K562 (cell line): ENCODE data around the gene XRCC5.

Experiments used
- EZH2 ChIP-seq: IDR thresholded peaks from 2 replicates; pipeline ENCODE4 v1.6.1; 2012; ENCODE audit warnings: low read depth, mild to moderate bottlenecking, inconsistent platforms, low read length, borderline replicate concordance
- ZNF551 ChIP-seq: fragments of 250-450 bp; sonication (Bioruptor Pico); IDR thresholded peaks from 2 replicates; pipeline ENCODE4 v1.5.0; 2021; ENCODE audit warnings: mild to moderate bottlenecking, moderate library complexity
- ZNF644 ChIP-seq: fragments of 200-800 bp; sonication (Bioruptor generic); IDR thresholded peaks from 2 replicates; pipeline ENCODE4 v1.6.1; 2016; ENCODE audit warnings: low read depth, missing genetic modification characterization, missing compliant biosample characterization
- TF ChIP-seq, protein P1 (sequence below): fragments of 250-450 bp; sonication (Bioruptor Pico); IDR thresholded peaks from 2 replicates; pipeline ENCODE4 v1.5.0; 2020; ENCODE audit warnings: mild to moderate bottlenecking, borderline replicate concordance
- TF ChIP-seq, protein P2 (sequence below): fragments of 450-650 bp; IDR thresholded peaks from 2 replicates; pipeline ENCODE4 v1.6.1; 2016; ENCODE audit warnings: borderline replicate concordance
- TF ChIP-seq, protein P3 (sequence below), 2 experiments: IDR thresholded peaks; 2 replicates each; pipeline ENCODE4 v1.6.1; 2011; ENCODE audit warnings: borderline replicate concordance in 1 of 2, control low read depth in 1 of 2, low read depth in 1 of 2, low read length in 1 of 2, mild to moderate bottlenecking in 1 of 2, mixed read lengths in 1 of 2, moderate library complexity in 1 of 2; ENCODE audit not compliant: insufficient read depth in 1 of 2, insufficient read length in 1 of 2, poor library complexity in 1 of 2, severe bottlenecking in 1 of 2; ENCODE audit errors: extremely low read depth in 1 of 2
- TF ChIP-seq, protein P4 (sequence below): sonication (generic); formaldehyde crosslinking; IDR thresholded peaks from 2 replicates; pipeline ENCODE4 v1.8.0; 2022; ENCODE audit warnings: missing genetic modification reagents, mild to moderate bottlenecking, borderline replicate concordance
- TF ChIP-seq, protein P5 (sequence below): fragments of 250-450 bp; sonication (Bioruptor Pico); IDR thresholded peaks from 2 replicates; pipeline ENCODE4 v1.5.1; 2021; ENCODE audit warnings: mild to moderate bottlenecking

DNA sequence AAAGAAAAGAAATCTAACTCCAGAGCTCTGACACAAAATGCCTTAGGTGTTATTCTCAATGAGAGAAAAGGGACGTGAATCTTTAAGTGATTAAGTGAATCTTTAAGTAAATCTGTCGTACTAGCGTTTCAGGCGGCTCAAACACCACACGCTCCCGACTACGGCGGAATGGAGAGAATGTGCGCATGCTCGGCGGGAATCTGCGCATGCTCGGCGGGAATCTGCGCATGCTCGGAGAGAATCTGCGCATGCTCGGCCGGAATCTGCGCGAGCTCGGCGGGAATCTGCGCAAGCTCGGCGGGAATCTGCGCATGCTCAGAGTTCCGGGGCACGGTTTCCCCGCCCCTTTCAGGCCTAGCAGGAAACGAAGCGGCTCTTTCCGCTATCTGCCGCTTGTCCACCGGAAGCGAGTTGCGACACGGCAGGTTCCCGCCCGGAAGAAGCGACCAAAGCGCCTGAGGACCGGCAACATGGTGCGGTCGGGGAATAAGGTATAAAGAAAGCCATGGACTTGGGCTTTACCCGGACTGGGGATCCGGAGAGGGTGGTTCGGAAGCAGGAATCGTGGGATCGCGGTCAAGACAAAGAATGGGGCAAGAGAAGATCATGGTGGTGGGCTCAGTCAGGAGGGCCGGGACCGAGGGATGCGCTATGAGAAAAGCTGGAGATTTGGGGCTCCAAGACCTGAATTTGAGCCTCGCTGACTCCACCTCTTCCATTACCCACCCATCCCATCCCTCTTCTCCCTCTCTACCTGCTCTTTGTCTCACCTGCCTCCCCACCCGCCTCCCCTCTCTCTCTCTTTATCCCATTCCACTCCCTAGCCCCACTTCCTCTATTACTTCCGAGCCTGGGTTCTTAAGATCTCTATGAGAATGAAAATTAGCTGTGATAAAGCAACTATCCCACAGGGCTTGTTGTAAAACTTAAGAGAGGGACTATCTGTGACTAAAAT is at the start of gene XRCC5:
- TF ChIP-seq, protein P1, sequence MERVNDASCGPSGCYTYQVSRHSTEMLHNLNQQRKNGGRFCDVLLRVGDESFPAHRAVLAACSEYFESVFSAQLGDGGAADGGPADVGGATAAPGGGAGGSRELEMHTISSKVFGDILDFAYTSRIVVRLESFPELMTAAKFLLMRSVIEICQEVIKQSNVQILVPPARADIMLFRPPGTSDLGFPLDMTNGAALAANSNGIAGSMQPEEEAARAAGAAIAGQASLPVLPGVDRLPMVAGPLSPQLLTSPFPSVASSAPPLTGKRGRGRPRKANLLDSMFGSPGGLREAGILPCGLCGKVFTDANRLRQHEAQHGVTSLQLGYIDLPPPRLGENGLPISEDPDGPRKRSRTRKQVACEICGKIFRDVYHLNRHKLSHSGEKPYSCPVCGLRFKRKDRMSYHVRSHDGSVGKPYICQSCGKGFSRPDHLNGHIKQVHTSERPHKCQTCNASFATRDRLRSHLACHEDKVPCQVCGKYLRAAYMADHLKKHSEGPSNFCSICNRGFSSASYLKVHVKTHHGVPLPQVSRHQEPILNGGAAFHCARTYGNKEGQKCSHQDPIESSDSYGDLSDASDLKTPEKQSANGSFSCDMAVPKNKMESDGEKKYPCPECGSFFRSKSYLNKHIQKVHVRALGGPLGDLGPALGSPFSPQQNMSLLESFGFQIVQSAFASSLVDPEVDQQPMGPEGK: no peak
- no peak for TF ChIP-seq ZNF644 (tag)
- TF ChIP-seq, protein P2, sequence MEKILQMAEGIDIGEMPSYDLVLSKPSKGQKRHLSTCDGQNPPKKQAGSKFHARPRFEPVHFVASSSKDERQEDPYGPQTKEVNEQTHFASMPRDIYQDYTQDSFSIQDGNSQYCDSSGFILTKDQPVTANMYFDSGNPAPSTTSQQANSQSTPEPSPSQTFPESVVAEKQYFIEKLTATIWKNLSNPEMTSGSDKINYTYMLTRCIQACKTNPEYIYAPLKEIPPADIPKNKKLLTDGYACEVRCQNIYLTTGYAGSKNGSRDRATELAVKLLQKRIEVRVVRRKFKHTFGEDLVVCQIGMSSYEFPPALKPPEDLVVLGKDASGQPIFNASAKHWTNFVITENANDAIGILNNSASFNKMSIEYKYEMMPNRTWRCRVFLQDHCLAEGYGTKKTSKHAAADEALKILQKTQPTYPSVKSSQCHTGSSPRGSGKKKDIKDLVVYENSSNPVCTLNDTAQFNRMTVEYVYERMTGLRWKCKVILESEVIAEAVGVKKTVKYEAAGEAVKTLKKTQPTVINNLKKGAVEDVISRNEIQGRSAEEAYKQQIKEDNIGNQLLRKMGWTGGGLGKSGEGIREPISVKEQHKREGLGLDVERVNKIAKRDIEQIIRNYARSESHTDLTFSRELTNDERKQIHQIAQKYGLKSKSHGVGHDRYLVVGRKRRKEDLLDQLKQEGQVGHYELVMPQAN: peak; percentile 79
- TF ChIP-seq, protein P3, sequence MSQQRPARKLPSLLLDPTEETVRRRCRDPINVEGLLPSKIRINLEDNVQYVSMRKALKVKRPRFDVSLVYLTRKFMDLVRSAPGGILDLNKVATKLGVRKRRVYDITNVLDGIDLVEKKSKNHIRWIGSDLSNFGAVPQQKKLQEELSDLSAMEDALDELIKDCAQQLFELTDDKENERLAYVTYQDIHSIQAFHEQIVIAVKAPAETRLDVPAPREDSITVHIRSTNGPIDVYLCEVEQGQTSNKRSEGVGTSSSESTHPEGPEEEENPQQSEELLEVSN (IDR thresholded peaks at IDR 0.05; ENCODE audit: borderline replicate concordance in 1 of 2, extremely low read depth in 1 of 2, insufficient read depth in 1 of 2, insufficient read length in 1 of 2, low read depth in 1 of 2, low read length in 1 of 2, poor library complexity in 1 of 2, severe bottlenecking in 1 of 2): peak; percentile 87 to 97
- TF ChIP-seq, protein P4, sequence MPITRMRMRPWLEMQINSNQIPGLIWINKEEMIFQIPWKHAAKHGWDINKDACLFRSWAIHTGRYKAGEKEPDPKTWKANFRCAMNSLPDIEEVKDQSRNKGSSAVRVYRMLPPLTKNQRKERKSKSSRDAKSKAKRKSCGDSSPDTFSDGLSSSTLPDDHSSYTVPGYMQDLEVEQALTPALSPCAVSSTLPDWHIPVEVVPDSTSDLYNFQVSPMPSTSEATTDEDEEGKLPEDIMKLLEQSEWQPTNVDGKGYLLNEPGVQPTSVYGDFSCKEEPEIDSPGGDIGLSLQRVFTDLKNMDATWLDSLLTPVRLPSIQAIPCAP (CRISPR knock-in tag): no peak
- TF ChIP-seq EZH2: no peak
- TF ChIP-seq, protein P5, sequence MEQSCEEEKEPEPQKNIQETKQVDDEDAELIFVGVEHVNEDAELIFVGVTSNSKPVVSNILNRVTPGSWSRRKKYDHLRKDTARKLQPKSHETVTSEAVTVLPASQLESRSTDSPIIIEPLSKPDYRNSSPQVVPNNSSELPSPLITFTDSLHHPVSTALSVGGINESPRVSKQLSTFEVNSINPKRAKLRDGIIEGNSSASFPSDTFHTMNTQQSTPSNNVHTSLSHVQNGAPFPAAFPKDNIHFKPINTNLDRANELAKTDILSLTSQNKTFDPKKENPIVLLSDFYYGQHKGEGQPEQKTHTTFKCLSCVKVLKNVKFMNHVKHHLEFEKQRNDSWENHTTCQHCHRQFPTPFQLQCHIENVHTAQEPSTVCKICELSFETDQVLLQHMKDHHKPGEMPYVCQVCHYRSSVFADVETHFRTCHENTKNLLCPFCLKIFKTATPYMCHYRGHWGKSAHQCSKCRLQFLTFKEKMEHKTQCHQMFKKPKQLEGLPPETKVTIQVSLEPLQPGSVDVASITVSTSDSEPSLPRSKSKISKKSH (CRISPR knock-in tag): no peak
- no peak for TF ChIP-seq ZNF551
